Fibroblast of peridontal ligament (primary cell): Measurements from ENCODE around the gene FHIT.

Experiments
- DNase-seq: peaks from one replicate; pipeline ENCODE4 v3.0.0-alpha.2; 2010; ENCODE audit errors: extremely low read depth

The FHIT gene

GRCh38 chr3:60333710-60334109 is 917.5 kb downstream of the FHIT start:
- DNase-seq = no peak

GRCh38 chr3:60330107-60330506 is 921.1 kb downstream of the FHIT start:
- DNase-seq = no peak

GRCh38 chr3:60325610-60326170 is 925.6 kb downstream of the FHIT start:
- no peak for DNase-seq

- no peak for DNase-seq
Measured at GRCh38 chr3:60323651-60324050, 927.6 kb downstream of the FHIT start.

GRCh38 chr3:60323180-60323579 is 928.1 kb downstream of the FHIT start:
- DNase-seq = no peak

GRCh38 chr3:60322298-60322856 is 928.9 kb downstream of the FHIT start:
- DNase-seq = no peak

- no peak for DNase-seq
Measured at GRCh38 chr3:60319179-60319858, 931.9 kb downstream of the FHIT start.

GRCh38 chr3:60316121-60316797 is 935.0 kb downstream of the FHIT start:
- peak; percentile 65 for DNase-seq

GRCh38 chr3:60313951-60314461 is 937.2 kb downstream of the FHIT start:
- DNase-seq = no peak

GRCh38 chr3:60313231-60313798 is 937.9 kb downstream of the FHIT start:
- DNase-seq = no peak

- no peak for DNase-seq
Measured at GRCh38 chr3:60309539-60310268, 941.5 kb downstream of the FHIT start.

- DNase-seq = no peak
Measured at GRCh38 chr3:60308808-60309207, 942.4 kb downstream of the FHIT start.

- DNase-seq = no peak
Measured at GRCh38 chr3:60307562-60308199, 943.6 kb downstream of the FHIT start.

GRCh38 chr3:60304112-60304511 is 947.1 kb downstream of the FHIT start:
- peak; percentile 90 for DNase-seq

- no peak for DNase-seq
Measured at GRCh38 chr3:60303160-60303559, 948.1 kb downstream of the FHIT start.

GRCh38 chr3:60301142-60301541 is 950.1 kb downstream of the FHIT start:
- peak; percentile 86 for DNase-seq

GRCh38 chr3:60298141-60298540 is 953.1 kb downstream of the FHIT start:
- no peak for DNase-seq

GRCh38 chr3:60294181-60294580 is 957.1 kb downstream of the FHIT start:
- DNase-seq = peak; percentile 83

GRCh38 chr3:60291115-60291514 is 960.1 kb downstream of the FHIT start:
- DNase-seq = no peak

- DNase-seq = no peak
Measured at GRCh38 chr3:60290122-60290492, 961.1 kb downstream of the FHIT start.
